Stimulated activated CD4-positive, alpha-beta T cell treated with anti-CD3 and anti-CD28 coated beads, Interleukin-4, amount 100 ng/mL, for 24 hours (primary cell): ENCODE results near the gene GAREM1.
A peak's percentile ranks its signal among the peaks of the same experiment; 100 is the strongest.
"Not testable (repeated sequence)": the region's sequence is repeated elsewhere in the genome, so short reads cannot be mapped to it uniquely, and the experiment has no call there.

Experiments
- DNase-seq: peaks from one replicate; pipeline ENCODE4 v3.0.0-alpha.2; 2020

Gene GAREM1

GRCh38 chr18:32321826-32322225 lies 148.9 kb downstream of the GAREM1 start:
- no peak for DNase-seq

GRCh38 chr18:32319084-32319483 lies 151.6 kb downstream of the GAREM1 start:
- DNase-seq: no peak

- DNase-seq: no peak
These were observed 152.1 kb downstream of the GAREM1 start for GRCh38 chr18:32318581-32318980.

- DNase-seq: no peak
These were observed 153.0 kb downstream of the GAREM1 start for GRCh38 chr18:32317651-32318050.

GRCh38 chr18:32315881-32316280 lies 154.8 kb downstream of the GAREM1 start:
- no peak for DNase-seq

GRCh38 chr18:32310774-32311173 lies 159.9 kb downstream of the GAREM1 start:
- no peak for DNase-seq

- no peak for DNase-seq
These were observed 160.6 kb downstream of the GAREM1 start for GRCh38 chr18:32310101-32310500.

GRCh38 chr18:32308493-32309120 lies 162.1 kb downstream of the GAREM1 start:
- DNase-seq: no peak

- no peak for DNase-seq
These were observed 167.3 kb downstream of the GAREM1 start for GRCh38 chr18:32303400-32303799.

- no peak for DNase-seq
These were observed 167.9 kb downstream of the GAREM1 start for GRCh38 chr18:32302806-32303205.

- no peak for DNase-seq
These were observed 168.5 kb downstream of the GAREM1 start for GRCh38 chr18:32301976-32302743.

- DNase-seq: no peak
These were observed 169.3 kb downstream of the GAREM1 start for GRCh38 chr18:32301361-32301760.

GRCh38 chr18:32300914-32301313 lies 169.8 kb downstream of the GAREM1 start:
- no peak for DNase-seq

GRCh38 chr18:32299484-32299883 lies 171.2 kb downstream of the GAREM1 start:
- no peak for DNase-seq

- no peak for DNase-seq
These were observed 172.5 kb downstream of the GAREM1 start for GRCh38 chr18:32298171-32298667.

GRCh38 chr18:32297579-32298170 lies 173.0 kb downstream of the GAREM1 start:
- DNase-seq: no peak

- DNase-seq: no peak
These were observed 173.8 kb downstream of the GAREM1 start for GRCh38 chr18:32296851-32297250.

GRCh38 chr18:32295604-32296003 lies 175.1 kb downstream of the GAREM1 start:
- DNase-seq: no peak

GRCh38 chr18:32293107-32293506 lies 177.6 kb downstream of the GAREM1 start:
- no peak for DNase-seq

GRCh38 chr18:32291623-32292022 lies 179.1 kb downstream of the GAREM1 start:
- DNase-seq: not testable (repeated sequence)

- DNase-seq: no peak
These were observed 179.9 kb downstream of the GAREM1 start for GRCh38 chr18:32290810-32291209.

- DNase-seq: peak; percentile 19
These were observed 181.1 kb downstream of the GAREM1 start for GRCh38 chr18:32289483-32290075.

GRCh38 chr18:32287873-32288272 lies 182.8 kb downstream of the GAREM1 start:
- no peak for DNase-seq

GRCh38 chr18:32287249-32287648 lies 183.4 kb downstream of the GAREM1 start:
- DNase-seq: no peak
